Measurements from ENCODE around the gene PITPNM1. TPM values are rescaled to one million over a fixed set of nuclear protein-coding genes. Genes with fewer than 3 reads are reported as not detected.

The PITPNM1 gene
- polyA plus RNA-seq, 1 donor (not counting 4 experiments of a cell fraction or from before 2014, with no cell fraction given), result 15.9 TPM

DNA sequence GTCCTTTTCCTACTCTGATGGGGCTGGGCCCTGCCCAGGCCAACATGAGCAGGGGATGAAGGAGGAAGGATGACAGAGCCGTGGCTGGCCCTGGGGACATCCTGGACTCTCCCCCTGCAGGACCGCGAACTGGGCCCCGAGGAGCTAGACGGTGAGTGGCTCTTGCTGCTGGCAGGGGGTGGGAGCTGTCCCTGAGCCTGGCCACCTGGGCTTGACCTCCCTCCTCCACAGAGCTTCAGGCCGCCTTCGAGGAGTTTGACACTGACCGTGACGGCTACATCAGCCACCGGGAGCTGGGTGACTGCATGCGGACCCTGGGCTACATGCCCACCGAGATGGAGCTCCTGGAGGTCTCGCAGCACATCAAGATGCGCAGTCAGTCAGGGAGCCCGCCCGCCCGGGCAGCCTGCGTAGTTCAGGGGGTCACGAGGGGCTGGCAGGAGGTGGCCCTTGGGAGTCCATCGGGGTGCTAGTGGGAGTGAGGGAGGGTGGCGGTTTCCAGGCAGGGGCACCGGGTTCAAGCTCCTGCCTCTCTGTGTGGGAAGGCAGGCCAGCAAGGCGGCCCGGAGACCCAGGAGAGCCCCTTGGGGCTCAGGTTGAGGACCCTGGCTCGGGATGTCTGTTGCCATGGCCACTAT is 49.0 kb downstream of the PITPNM1 start:
- Histone ChIP-seq H3K79me2 (ENCODE audit: control insufficient read depth, insufficient read depth, low read length) (no peaks in the 10 kb centered on the region), H4K20me1 (ENCODE audit: control insufficient read depth, extremely low read depth, insufficient read depth, low read length) (no peaks in the 10 kb centered on the region), H3K9ac (ENCODE audit: control insufficient read depth, extremely low read depth, insufficient read depth, low read length) (no peak overlapping the region), H3K27ac (ENCODE audit: control insufficient read depth, insufficient read depth, low read length) (no peak overlapping the region), H3K9me3 (ENCODE audit: control insufficient read depth, low read depth, low read length) (no peaks in the 10 kb centered on the region), H3K36me3 (ENCODE audit: control insufficient read depth in 2 of 2, extremely low read depth in 1 of 2, insufficient read depth in 2 of 2, low read length in 2 of 2) (no peaks in the 10 kb centered on the region), H3K9me1 (ENCODE audit: control insufficient read depth, extremely low read depth, insufficient read depth, low read length) (no peaks in the 10 kb centered on the region), H3K4me3 (ENCODE audit: control insufficient read depth in 2 of 3, extremely low read depth in 1 of 3, insufficient read depth in 2 of 3, low read depth in 1 of 3, low read length in 3 of 3) (no peak overlapping the region), H2AFZ (ENCODE audit: control insufficient read depth, low read length) (no peak overlapping the region), H3K4me2 (ENCODE audit: control insufficient read depth, extremely low read depth, insufficient read depth, low read depth, low read length) (no peak overlapping the region), H3K27me3 (ENCODE audit: control insufficient read depth, extremely low read depth, insufficient read depth, low read length) (no peaks in the 10 kb centered on the region), H3K4me1 (ENCODE audit: control insufficient read depth, extremely low read depth, insufficient read depth, low read length) (peaks cover 2% of the 10 kb centered on the region)
- DNase-seq (ENCODE audit: low read depth, low spot score), result no peak
- no peak for FAIRE-seq
- TF ChIP-seq CTCF (optimal IDR thresholded peaks at IDR 0.05 in 1 of 3, IDR thresholded peaks at IDR 0.05 in 1 of 3, conservative IDR thresholded peaks at IDR 0.05 in 1 of 3; ENCODE audit: extremely low read depth in 1 of 3, insufficient read depth in 2 of 3, low read length in 3 of 3) (no peak), EZH2 (IDR thresholded peaks at IDR 0.05; ENCODE audit: low read length) (no peak)
- dilution Hi-C loops (cut with MboI; ENCODE audit: extremely low pct_ligation_motif_present, low sequenced_read_pairs), result no loop called here

- Histone ChIP-seq H3K27me3 (ENCODE audit: control insufficient read depth, extremely low read depth, insufficient read depth, low read length) (no peaks in the 10 kb centered on the region), H2AFZ (ENCODE audit: control insufficient read depth, low read length) (no peak within 1 kb of the TSS), H3K9ac (ENCODE audit: control insufficient read depth, extremely low read depth, insufficient read depth, low read length) (no peak within 1 kb of the TSS), H4K20me1 (ENCODE audit: control insufficient read depth, extremely low read depth, insufficient read depth, low read length) (no peaks in the 10 kb centered on the region), H3K9me3 (ENCODE audit: control insufficient read depth, low read depth, low read length) (no peaks in the 10 kb centered on the region), H3K4me2 (ENCODE audit: control insufficient read depth, extremely low read depth, insufficient read depth, low read depth, low read length) (no peak within 1 kb of the TSS), H3K79me2 (ENCODE audit: control insufficient read depth, insufficient read depth, low read length) (no peaks in the 10 kb centered on the region), H3K27ac (ENCODE audit: control insufficient read depth, insufficient read depth, low read length) (no peak within 1 kb of the TSS), H3K4me1 (ENCODE audit: control insufficient read depth, extremely low read depth, insufficient read depth, low read length) (peaks cover 2% of the 10 kb centered on the region), H3K9me1 (ENCODE audit: control insufficient read depth, extremely low read depth, insufficient read depth, low read length) (no peaks in the 10 kb centered on the region), H3K36me3 (ENCODE audit: control insufficient read depth in 2 of 2, extremely low read depth in 1 of 2, insufficient read depth in 2 of 2, low read length in 2 of 2) (no peaks in the 10 kb centered on the region), H3K4me3 (ENCODE audit: control insufficient read depth in 2 of 3, extremely low read depth in 1 of 3, insufficient read depth in 2 of 3, low read depth in 1 of 3, low read length in 3 of 3) (no peak within 1 kb of the TSS)
- dilution Hi-C loops (cut with MboI; ENCODE audit: extremely low pct_ligation_motif_present, low sequenced_read_pairs), result no loop called here
- FAIRE-seq (no peak), DNase-seq (ENCODE audit: low read depth, low spot score) (no peak)
- TF ChIP-seq EZH2 (IDR thresholded peaks at IDR 0.05; ENCODE audit: low read length) (no peak), CTCF (optimal IDR thresholded peaks at IDR 0.05 in 1 of 3, IDR thresholded peaks at IDR 0.05 in 1 of 3, conservative IDR thresholded peaks at IDR 0.05 in 1 of 3; ENCODE audit: extremely low read depth in 1 of 3, insufficient read depth in 2 of 3, low read length in 3 of 3) (no peak)
Measured at GRCh38 chr11:67455054-67455453, 50.1 kb downstream of the PITPNM1 start, which contains the start of gene CABP4. CABP4 (plus strand) TSS chr11:67455354; CDS start chr11:67455424, 70 bp downstream.
